Esophagus squamous epithelium (tissue), 4 donors: ENCODE data around the gene CENPN.

Source experiments
- POLR2A ChIP-seq, 4 donors: fragments of 450-650 bp; IDR thresholded peaks; one replicate each; pipeline ENCODE4 v1.6.1; 2017; ENCODE audit warnings: antibody characterized with exemption in 4 of 4, mild to moderate bottlenecking in 4 of 4, moderate library complexity in 3 of 4
- TF ChIP-seq, protein P1 (sequence below), 6 experiments: fragments of 450-650 bp in 4 of 6; fragments of 200-600 bp in 2 of 6; sonication (generic) in 2 of 6; IDR thresholded peaks; one replicate each; pipeline ENCODE4 v1.5.1; 2016 to 2019; ENCODE audit warnings: antibody characterized with exemption in 6 of 6, mild to moderate bottlenecking in 4 of 6, moderate library complexity in 4 of 6

DNA sequence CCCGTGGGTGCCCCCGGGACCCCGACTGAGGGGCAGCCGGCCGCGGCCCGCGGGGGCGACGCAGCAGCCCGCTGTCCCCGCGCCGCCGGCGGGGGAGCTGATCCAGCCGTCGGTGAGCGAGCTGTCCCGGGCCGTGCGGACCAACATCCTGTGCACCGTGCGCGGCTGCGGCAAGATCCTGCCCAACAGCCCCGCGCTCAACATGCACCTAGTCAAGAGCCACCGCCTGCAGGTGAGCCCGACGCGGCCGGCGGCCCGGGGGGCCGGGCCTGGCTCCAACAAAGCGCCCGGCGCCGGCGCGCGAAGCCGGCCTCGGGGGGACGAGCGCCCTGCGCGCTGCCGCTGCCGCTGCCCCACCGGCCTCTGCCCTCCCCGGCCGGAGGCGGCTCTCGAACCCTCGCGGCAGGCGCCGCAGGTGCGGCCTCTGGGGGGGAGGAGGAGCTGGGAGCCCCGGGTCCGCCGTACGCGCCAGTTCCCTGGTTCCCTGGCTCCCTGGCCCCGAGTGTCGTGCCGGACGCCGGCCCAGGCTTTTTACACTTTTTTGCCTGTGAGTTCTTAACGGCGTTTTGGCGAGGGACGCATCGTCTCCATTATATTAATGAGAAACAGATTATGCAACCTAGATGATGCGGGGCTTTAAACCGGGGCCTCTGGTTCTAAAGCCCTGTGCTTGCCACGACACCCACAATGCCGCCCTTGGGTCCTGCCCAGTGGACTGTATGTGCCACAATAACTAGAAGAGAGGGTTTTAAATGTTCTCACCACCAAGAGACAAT lies 29.1 kb downstream of the CENPN start:
- TF ChIP-seq, protein P1, sequence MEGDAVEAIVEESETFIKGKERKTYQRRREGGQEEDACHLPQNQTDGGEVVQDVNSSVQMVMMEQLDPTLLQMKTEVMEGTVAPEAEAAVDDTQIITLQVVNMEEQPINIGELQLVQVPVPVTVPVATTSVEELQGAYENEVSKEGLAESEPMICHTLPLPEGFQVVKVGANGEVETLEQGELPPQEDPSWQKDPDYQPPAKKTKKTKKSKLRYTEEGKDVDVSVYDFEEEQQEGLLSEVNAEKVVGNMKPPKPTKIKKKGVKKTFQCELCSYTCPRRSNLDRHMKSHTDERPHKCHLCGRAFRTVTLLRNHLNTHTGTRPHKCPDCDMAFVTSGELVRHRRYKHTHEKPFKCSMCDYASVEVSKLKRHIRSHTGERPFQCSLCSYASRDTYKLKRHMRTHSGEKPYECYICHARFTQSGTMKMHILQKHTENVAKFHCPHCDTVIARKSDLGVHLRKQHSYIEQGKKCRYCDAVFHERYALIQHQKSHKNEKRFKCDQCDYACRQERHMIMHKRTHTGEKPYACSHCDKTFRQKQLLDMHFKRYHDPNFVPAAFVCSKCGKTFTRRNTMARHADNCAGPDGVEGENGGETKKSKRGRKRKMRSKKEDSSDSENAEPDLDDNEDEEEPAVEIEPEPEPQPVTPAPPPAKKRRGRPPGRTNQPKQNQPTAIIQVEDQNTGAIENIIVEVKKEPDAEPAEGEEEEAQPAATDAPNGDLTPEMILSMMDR (IDR thresholded peaks at IDR 0.05): no peak
- TF ChIP-seq POLR2A (IDR thresholded peaks at IDR 0.05): no peak
